ENCODE results near the gene BRIP1. TPM values are rescaled to one million over a fixed set of nuclear protein-coding genes. Genes with fewer than 3 reads are reported as not detected.

BRIP1 gene
- polyA plus RNA-seq, 2 of the 4 experiments (the other 2 are of a cell fraction), result 8.0 to 11.5 TPM

DNA sequence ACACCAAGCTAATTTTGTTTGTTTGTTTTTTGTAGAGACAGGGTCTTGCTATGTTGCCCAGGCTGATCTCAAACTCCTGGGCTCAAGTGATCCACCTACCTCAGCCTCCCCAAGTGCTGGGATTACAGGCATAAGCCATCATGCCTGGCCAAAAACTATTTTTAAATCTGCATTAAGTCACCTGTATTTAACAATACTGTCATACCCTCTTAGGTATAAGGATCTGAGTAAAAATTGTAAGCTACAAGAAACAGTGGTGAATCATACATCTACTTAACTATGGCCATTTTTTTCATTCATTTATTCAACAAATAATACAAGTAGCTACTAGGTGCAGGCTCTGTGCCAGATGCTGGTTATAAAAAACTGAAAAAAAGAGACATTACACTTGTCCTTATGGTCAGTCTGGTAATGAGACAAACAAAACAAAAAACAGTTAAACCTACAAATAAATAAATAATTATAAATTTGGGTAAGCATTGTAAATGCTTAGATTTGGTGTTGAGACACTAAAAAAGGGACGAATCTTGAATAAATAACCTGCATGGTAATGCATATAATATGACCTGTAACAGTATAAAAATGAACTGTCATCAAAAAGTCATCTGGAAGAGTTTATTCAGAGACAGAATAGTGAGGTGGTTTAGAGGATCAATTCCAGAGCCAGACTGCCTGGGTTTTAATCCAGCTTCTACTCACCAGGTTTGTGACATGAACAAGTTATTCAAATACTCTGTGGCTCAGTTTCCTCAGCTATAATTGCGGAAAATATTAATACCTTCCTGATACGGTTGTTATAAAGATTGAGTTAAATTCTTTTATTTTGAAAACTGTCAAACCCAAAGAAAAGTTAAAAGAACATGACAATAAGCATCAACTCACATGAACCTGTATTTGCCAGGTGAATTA is 26.8 kb downstream of the BRIP1 start:
- WGBS (ENCODE audit: missing lambda C conversion rate), result 70% methylated on average over 3 of the region's 3 CpGs

DNA sequence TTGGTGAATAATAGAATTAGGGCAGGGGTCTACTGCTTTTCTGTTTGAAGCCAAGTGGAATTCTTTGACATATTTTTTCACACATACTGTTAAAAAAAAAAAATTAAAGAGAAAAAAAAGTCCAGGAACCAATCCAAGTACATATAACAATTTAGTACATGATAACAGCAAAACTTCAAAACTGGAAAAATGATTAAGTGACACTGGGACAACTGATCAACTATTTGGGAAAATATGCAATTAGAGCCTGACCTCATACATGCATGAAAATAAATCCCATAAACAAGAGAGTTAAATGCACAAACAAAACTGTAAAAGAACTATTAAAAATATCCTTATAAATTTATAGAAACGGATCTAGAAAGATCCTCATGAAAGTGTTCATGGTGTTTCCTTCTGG is 27.7 kb downstream of the BRIP1 start:
- WGBS (ENCODE audit: missing lambda C conversion rate), result 89% methylated on average over 1 of the region's 1 CpG
- TF ChIP-seq BHLHE40 (IDR thresholded peaks at IDR 0.05; ENCODE audit: low read depth, low read length) (no peak), SMC3 (IDR thresholded peaks at IDR 0.05) (no peak), HOXA7 (CRISPR knock-in tag; IDR thresholded peaks at IDR 0.05) (no peak), CHD4 (IDR thresholded peaks at IDR 0.05; ENCODE audit: borderline replicate concordance) (no peak), ESRRA (IDR thresholded peaks at IDR 0.05; ENCODE audit: borderline replicate concordance, low read length) (no peak), KDM5A (IDR thresholded peaks at IDR 0.05) (no peak), FOSL2 (IDR thresholded peaks at IDR 0.05) (no peak), FOSL2 (CRISPR knock-in tag; IDR thresholded peaks at IDR 0.05) (no peak), CHD2 (IDR thresholded peaks at IDR 0.05; ENCODE audit: low read length, partially characterized antibody) (no peak), POLR2AphosphoS2 (conservative IDR thresholded peaks at IDR 0.05; ENCODE audit: low read length) (no peak), EP300 (IDR thresholded peaks at IDR 0.05) (no peak), ZC3H11A (IDR thresholded peaks at IDR 0.05) (no peak), RNF2 (IDR thresholded peaks at IDR 0.05; ENCODE audit: borderline replicate concordance, low read depth) (no peak), PHF8 (IDR thresholded peaks at IDR 0.05; ENCODE audit: borderline replicate concordance, low read depth) (no peak), CBX8 (IDR thresholded peaks at IDR 0.05) (no peak), HES2 (IDR thresholded peaks at IDR 0.05) (no peak), HOXB5 (CRISPR knock-in tag; IDR thresholded peaks at IDR 0.05) (no peak), HOXB13 (CRISPR knock-in tag; IDR thresholded peaks at IDR 0.05; ENCODE audit: low read depth) (no peak), TP53 (CRISPR knock-in tag; IDR thresholded peaks at IDR 0.05) (no peak), HEYL (CRISPR knock-in tag; IDR thresholded peaks at IDR 0.05) (no peak)
- TF ChIP-seq, protein P1, sequence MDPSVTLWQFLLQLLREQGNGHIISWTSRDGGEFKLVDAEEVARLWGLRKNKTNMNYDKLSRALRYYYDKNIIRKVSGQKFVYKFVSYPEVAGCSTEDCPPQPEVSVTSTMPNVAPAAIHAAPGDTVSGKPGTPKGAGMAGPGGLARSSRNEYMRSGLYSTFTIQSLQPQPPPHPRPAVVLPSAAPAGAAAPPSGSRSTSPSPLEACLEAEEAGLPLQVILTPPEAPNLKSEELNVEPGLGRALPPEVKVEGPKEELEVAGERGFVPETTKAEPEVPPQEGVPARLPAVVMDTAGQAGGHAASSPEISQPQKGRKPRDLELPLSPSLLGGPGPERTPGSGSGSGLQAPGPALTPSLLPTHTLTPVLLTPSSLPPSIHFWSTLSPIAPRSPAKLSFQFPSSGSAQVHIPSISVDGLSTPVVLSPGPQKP (IDR thresholded peaks at IDR 0.05; ENCODE audit: low read depth, low read length), result no peak
- Histone ChIP-seq H3K27ac (no peak overlapping the region), H3K9me3 (no peaks in the 10 kb centered on the region), H3K4me2 (no peak overlapping the region), H3K4me1 (peaks cover 23% of the 10 kb centered on the region), H3K4me3 (no peak overlapping the region)
- POLR2A ChIA-PET, result no interaction called here
- no peak for DNase-seq (ENCODE audit: low read depth in 1 of 2, low spot score in 1 of 2)
- CTCF ChIA-PET, result interaction anchor here (0.7 to 2.1 kb wide), 7 partner anchors 200 to 1115 kb away, joined by 3 to 56 read pairs (median 8); no protein-coding TSS in a partner anchor
- no peak for ATAC-seq
- no peak for FAIRE-seq

More for the DNA sequence above, 26.8 kb downstream of the BRIP1 start:
- Histone ChIP-seq H3K27ac (no peak overlapping the region), H3K9me3 (no peaks in the 10 kb centered on the region), H3K4me1 (peaks cover 23% of the 10 kb centered on the region), H3K4me2 (no peak overlapping the region), H3K4me3 (no peak overlapping the region)
- FAIRE-seq, result no peak
- no peak for ATAC-seq
- CTCF ChIA-PET, result interaction anchor here (0.6 to 2.1 kb wide), 60 partner anchors 9 to 1295 kb away, joined by 3 to 56 read pairs (median 4); no protein-coding TSS in a partner anchor
- POLR2A ChIA-PET, result interaction anchor here (0.6 to 0.8 kb wide), 2 partner anchors 241 to 424 kb away, joined by 4 to 6 read pairs; no protein-coding TSS in a partner anchor
- TF ChIP-seq MAFK (IDR thresholded peaks at IDR 0.05; ENCODE audit: partially characterized antibody) (peak; percentile 70), EHF (CRISPR knock-in tag; IDR thresholded peaks at IDR 0.05) (no peak)
- no peak for DNase-seq (ENCODE audit: low read depth in 1 of 2, low spot score in 1 of 2)

DNA sequence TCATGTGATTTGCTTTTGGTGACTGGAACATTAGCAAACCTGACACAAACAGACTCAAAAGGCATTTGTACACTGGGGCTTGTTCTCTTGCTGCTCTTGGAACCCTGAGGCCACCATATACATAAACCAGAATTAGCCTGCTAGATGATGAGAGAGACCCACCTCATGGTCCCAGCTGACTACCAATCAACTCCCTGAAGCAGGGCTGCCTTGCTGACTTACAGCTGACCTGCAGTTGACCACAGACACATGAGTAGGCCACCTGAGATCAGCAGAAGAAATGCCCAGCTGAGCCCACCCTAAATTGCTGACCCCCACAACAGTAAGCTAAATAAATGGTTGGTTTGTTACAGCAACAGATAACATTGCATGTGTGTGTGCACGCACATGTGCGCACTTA is 28.7 kb downstream of the BRIP1 start:
- Histone ChIP-seq H3K9me3 (no peaks in the 10 kb centered on the region), H3K4me3 (no peak overlapping the region), H3K27ac (0 out of 6 replicates have a peak overlapping the region, but pooled peaks of 1 of the 2 experiments have one; percentile 6), H3K4me2 (no peak overlapping the region), H3K4me1 (peaks cover 23% of the 10 kb centered on the region)
- TF ChIP-seq USF2 (IDR thresholded peaks at IDR 0.05), result no peak
- TF ChIP-seq, protein P2, sequence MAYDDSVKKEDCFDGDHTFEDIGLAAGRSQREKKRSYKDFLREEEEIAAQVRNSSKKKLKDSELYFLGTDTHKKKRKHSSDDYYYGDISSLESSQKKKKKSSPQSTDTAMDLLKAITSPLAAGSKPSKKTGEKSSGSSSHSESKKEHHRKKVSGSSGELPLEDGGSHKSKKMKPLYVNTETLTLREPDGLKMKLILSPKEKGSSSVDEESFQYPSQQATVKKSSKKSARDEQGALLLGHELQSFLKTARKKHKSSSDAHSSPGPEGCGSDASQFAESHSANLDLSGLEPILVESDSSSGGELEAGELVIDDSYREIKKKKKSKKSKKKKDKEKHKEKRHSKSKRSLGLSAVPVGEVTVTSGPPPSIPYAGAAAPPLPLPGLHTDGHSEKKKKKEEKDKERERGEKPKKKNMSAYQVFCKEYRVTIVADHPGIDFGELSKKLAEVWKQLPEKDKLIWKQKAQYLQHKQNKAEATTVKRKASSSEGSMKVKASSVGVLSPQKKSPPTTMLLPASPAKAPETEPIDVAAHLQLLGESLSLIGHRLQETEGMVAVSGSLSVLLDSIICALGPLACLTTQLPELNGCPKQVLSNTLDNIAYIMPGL (CRISPR knock-in tag; IDR thresholded peaks at IDR 0.05; ENCODE audit: borderline replicate concordance), result no peak
- TF ChIP-seq, protein P3, sequence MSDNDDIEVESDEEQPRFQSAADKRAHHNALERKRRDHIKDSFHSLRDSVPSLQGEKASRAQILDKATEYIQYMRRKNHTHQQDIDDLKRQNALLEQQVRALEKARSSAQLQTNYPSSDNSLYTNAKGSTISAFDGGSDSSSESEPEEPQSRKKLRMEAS (IDR thresholded peaks at IDR 0.05), result no peak
- ChIA-PET POLR2A (interaction anchor here (1.4 kb wide), 1 partner anchor 422 kb away, joined by 4 read pairs; no protein-coding TSS in a partner anchor), CTCF (interaction anchor here (0.8 to 3.1 kb wide), 9 partner anchors 10 to 445 kb away, joined by 3 to 40 read pairs (median 6); no protein-coding TSS in a partner anchor)
- DNase-seq (ENCODE audit: low read depth in 1 of 2, low spot score in 1 of 2) (no peak), FAIRE-seq (no peak), ATAC-seq (no peak)
- 94% methylated on average over 2 of the region's 2 CpGs for WGBS (ENCODE audit: missing lambda C conversion rate)
